ENCODE measurements around the gene CADM2.

Gene CADM2

DNA sequence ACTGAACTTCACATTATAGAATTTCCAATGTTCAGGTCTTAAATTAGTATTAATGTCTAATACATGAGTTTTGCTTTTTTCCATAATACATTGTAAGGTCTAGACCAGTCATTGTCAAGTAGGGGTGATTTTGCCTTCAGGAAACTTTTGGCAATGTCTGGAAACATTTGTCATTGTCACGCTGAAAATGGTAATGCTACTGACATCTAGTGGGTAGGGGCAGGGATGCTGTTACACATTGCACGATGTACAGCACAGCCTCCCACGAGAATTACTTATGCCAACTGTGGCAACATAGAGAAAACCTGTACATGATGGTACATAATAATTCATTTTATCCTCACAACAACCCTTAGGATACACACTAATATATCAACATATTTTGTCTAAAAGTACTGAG, 384.1 kb downstream of the CADM2 start:
- no peak for DNase-seq

GRCh38 chr3:85355572-85355971, 396.8 kb downstream of the CADM2 start:
- DNase-seq, result no peak

- peak; percentile 36 for DNase-seq
These were observed 402.1 kb downstream of the CADM2 start for GRCh38 chr3:85360742-85361387.

DNA sequence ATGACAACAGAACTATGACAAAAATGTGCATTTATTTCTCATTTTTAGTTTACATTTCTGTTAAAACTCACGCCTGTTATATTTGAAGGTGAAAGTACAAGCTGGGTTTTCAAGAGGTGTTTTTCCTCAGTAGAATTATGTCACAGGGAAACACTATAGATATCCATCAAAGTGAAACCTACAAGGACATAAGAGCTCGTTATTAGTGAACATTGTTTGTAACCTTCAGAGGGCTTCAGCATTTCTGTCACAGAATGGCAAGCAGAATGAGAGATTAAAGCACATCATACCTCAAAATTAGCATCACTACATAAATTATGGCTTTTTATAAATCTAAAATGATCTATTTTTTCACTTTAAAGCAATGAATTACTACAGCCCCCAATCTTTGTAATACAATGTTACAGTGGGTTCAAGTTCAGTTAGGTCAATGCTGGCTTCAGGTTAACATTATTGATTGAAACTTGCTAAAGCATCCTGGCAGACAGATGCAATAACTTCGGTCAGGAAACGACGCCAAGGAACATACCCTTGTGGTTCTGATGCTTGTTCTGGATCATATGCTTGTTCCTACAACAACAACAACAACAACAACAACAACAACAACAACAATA, 405.6 kb downstream of the CADM2 start:
- no peak for DNase-seq

- no peak for DNase-seq
These were observed 411.6 kb downstream of the CADM2 start for GRCh38 chr3:85370341-85370740.

GRCh38 chr3:85376131-85376530, 417.3 kb downstream of the CADM2 start:
- no peak for DNase-seq

DNA sequence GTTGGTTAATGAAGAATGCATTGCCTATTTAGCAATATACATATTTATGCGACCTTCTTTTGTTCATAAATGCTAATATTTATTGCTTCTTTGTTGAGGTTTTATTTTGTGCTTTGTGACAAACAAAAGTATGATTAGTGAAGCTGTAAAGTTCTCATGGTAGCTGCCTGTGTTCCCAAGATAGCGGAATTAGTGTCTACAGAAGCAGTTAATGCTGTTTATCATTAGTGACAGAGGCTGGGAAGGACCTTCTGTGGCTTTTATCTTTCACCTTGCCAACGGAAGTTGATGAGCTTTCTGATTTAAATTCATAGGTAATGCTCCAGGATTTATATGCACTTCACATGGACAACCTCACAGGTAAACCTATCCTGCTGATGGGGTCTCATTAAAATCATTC, 418.3 kb downstream of the CADM2 start:
- no peak for DNase-seq

- DNase-seq, result no peak
These were observed 425.6 kb downstream of the CADM2 start for GRCh38 chr3:85384372-85384771.

- DNase-seq, result no peak
These were observed 429.2 kb downstream of the CADM2 start for GRCh38 chr3:85387913-85388505.

DNA sequence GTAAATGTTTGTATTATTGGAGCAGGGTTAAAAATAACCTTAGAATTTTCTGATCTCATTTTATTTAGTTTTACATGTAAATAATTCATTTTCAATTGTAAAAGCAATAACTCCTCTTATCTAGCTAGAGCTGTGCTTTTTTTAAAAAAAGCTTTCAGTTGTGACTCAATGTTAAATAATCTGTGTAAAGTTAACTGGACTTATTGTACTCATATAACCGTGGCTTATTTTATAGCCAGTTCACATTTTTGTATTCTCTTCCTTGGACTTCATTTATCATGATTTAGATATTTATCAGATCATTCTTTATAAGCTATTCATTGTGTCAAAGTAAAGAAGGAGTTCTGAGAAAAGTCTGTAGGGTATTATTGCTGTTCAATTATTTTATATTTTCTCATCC, 435.6 kb downstream of the CADM2 start:
- DNase-seq, result no peak

DNA sequence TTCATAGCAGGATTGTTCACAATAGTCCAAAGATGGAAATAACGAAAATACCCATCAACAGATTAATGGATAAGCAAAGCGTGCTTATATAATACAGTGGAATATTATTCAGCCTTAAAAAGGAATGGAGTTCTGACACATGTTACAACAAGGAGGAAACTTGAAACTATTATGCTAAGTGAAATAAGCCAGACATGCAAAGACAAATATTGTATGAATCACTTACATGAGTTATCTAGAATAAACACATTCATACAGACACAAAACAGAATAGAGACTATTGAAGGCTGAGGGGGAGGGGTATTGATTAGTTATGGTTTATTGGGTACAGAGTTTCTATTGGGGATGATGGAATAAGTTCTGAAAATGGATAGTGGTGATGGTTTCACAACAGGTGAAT, 438.6 kb downstream of the CADM2 start:
- DNase-seq, result no peak

DNA sequence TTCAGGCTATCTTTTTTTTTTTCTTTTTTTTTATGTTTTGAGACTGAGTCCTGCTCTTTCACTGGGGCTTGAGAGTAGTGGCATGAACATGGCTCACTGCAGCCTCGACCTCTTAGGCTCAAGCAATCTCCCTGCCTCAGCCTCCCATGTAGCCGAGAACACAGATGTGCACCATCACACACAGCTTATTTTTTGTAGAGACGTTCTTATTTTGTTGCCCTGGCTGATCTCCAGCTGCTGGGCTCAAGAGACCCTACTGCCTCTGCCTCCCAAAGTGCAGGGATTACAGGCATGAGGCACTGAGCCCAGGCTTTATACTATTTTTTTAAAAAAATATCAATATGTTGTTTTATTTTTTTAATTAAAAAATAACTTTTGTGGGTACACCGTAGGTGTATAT, 467.3 kb downstream of the CADM2 start:
- no peak for DNase-seq

DNA sequence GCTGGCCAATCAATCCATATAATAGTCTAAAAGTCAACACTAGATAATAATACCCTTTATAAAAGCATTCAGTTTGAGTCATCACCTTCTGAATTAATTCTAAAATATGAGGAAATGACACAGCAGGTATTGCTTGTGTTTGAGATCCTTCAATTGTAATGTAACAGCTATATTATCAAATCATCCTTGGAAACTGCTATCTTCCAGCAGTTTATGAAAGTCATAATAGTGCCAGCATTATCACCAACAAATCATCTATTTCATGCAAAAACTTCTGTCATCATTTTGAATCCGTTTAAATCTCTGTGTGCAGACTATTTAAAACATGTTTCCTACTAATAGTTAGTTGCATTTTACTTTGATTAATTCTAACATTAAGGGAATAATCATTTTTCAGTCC, 468.7 kb downstream of the CADM2 start:
- DNase-seq, result no peak

DNA sequence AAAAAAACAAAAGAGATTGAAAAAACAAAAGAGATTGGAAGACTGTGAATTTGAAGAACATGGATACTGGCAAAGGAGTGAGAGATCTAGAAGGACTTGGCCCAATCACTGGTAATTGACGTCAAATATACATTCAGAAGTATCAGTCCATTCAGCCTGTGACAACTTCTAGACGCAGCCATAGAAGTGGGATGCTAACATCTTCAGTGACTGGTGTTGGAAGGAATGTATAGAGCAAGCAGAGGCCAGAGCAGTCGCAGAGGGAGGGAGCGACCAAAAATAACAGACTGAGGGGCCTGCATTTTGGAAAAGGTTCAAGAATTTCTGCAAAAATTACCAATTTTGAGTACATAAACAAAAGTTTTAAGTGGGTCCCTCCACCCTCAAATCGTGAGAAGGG, 473.3 kb downstream of the CADM2 start:
- DNase-seq, result no peak

DNA sequence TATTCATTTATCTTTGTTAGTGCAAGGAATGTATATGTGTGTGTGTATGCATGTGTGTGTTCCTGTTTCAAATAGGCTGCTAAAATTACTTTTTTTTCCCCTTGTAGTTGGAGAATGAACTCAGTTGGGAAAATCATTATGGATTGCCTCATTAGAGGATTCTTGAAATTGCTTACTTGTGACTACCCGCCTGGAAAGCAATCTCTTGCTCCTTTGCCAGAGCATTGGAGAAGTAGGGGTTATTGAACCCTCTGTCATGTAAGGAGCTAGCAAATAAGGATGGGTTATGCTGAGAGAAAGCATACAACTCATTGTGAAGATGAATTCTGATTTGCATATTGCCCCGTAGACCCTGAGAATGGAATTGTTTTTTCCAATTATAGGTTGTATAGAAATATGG, 474.5 kb downstream of the CADM2 start:
- no peak for DNase-seq

- no peak for DNase-seq
These were observed 496.9 kb downstream of the CADM2 start for GRCh38 chr3:85455561-85456200.

- DNase-seq, result no peak
These were observed 515.5 kb downstream of the CADM2 start for GRCh38 chr3:85474241-85474640.

DNA sequence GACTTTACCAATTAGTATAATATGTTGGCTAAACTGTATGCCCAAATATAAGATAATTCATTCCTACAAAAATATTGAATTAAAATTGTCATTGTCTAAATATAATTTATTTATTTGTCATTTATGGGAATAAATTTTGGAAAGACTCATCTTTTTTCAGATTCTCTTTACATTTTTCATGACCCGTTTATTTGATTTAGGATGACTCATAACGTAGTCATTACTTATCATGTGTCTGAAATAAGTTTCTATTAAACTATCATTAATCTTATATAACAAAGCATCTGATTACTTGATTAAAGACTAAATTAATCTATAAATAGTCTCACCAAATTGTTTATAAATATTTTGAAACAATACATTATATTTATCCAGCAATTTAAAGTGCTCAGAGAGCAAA, 516.6 kb downstream of the CADM2 start:
- no peak for DNase-seq

GRCh38 chr3:85476891-85477495, 518.2 kb downstream of the CADM2 start:
- DNase-seq, result no peak

DNA sequence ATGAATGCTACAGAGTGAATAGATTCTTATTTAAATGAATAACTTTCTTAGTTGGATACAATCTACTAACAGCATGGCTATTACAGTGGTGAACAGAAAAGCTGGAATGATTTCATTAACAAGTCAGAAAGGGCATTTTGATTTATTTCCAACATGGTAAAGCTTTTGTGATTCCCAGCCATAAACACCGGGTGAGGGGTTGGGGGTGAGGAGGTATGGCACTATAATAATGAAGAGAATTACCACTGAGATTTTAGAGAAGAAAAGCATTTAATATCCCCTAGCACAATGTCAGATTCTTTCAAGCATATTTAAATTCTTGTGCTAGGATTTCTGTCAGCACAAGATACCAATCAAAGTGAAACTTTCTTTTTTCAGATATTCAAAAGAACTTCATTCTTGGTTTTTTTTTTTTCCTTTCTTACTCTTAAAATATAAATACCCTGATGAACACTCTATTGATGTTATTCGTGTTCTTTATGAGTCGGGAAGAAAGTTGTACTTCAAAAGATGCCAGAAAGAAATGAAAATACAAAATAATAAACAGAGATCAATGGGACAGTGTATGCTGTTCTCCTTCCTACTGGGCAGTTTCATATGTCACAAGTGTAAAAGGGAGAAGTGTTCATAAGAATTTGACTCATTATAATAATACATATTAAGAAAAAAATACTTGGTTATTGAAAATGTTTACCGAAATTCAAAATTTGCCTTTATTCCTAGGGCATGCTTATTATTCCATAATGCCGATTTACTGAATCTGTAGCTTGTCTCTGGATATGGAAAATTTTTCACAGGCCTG, 522.8 kb downstream of the CADM2 start:
- no peak for DNase-seq

GRCh38 chr3:85482213-85482490, 523.4 kb downstream of the CADM2 start:
- no peak for DNase-seq

DNA sequence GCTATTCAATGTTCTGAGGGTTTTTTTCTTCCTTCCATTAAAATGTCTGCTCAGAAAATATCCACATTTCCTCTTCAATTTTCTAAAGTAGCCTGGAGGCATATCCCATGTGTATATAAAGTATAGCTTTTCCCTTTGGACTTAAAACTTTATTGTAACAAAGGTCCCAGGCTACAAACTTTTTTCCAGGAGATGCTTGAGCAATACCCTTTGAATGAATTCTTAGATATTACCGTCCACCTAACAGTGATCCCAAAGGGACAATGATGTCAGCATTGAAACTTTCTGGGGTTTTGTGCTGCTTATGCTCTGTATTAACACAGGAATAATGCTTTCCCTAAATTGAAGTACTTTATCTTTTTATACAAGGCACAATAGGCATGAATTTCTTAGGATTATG, 525.2 kb downstream of the CADM2 start:
- DNase-seq, result no peak

- no peak for DNase-seq
These were observed 528.6 kb downstream of the CADM2 start for GRCh38 chr3:85487375-85487774.

Measured in SIG-M5 (cell line).